ENCODE results near the gene UPB1.
"Not testable (repeated sequence)": the region's sequence is repeated elsewhere in the genome, so short reads cannot be mapped to it uniquely, and the experiment has no call there.

Gene UPB1

DNA sequence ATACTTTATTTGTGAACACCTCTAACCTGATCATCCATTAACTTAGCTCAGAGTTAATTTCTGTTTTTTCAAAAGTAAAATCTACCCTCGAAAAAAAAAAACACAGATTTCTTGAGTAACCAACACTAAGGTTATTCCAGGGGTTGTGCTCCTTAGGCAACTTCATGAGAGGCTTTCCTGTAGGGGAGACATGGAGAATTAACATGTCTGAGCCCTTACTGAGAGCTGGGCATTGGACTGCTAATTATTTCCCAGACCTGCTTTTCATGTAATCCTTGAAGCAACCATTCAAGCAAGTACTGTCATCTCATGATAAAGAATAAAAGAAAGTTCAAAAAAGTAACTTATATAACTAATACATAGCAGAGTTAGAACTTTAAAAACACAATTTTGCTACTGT is 13.5 kb upstream of the UPB1 start:
- no peak for DNase-seq (ENCODE audit: low read depth)

GRCh38 chr22:24482575-24482974 is 12.6 kb upstream of the UPB1 start:
- no peak for DNase-seq (ENCODE audit: low read depth)

DNA sequence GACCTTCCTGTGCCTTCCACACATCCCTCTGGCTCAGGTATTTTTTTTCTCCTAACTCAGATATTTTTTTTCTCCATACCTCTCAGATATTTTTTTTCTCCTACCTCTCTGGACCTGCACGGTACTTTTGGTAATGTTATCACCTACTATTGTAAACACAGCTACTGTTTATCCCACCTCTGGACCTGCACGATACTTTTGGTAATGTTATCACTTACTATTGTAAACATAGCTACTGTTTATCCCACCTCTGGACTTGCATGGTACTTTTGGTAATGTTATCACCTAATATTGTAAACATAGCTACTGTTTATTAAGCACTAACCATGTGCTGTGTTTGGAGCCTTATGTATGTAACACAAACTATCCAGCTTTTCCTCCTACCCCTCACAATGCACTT is 12.1 kb upstream of the UPB1 start:
- no peak for DNase-seq (ENCODE audit: low read depth)

- DNase-seq (ENCODE audit: low read depth): no peak
Measured at GRCh38 chr22:24483976-24484545, 11.1 kb upstream of the UPB1 start.

DNA sequence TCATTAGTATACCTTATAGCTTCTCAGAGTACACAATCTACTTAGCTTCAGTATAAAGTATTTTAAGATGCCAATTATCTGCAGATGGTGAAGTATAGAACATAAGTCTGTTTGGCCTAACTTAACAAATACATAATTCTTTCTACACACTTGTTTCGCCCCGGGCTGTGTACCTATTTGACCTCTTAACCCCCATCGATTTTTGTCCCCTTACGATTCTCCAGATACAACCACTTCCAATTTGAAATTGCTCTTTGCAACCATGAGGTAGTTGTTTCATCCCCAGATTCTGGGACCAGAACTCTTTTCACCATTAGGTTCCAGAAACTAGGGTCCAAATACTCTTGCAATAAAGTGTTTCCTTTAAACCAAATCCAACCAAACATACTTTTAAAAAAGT is 10.0 kb upstream of the UPB1 start:
- DNase-seq (ENCODE audit: low read depth): no peak

GRCh38 chr22:24485608-24486007 is 9.5 kb upstream of the UPB1 start:
- no peak for DNase-seq (ENCODE audit: low read depth)

DNA sequence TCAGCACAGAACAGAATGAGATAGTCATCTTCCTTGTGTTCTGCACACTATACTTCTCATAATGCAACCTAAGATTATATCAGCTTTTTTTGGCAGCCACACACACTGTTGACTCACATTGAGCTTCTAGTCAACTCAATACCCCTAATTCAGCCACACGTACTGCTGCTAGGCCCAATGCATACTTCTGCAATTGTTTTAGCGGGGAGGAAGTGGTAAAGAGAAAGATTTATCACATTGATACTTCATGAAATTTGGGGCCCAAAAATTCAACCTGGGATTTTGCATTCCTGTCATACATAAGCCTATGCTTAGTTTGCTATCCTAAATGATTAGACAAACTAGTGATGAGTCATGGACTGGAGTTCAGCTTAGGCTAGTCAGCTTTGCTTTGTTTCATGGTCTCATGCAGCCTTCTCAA is 8.6 kb upstream of the UPB1 start:
- no peak for DNase-seq (ENCODE audit: low read depth)

DNA sequence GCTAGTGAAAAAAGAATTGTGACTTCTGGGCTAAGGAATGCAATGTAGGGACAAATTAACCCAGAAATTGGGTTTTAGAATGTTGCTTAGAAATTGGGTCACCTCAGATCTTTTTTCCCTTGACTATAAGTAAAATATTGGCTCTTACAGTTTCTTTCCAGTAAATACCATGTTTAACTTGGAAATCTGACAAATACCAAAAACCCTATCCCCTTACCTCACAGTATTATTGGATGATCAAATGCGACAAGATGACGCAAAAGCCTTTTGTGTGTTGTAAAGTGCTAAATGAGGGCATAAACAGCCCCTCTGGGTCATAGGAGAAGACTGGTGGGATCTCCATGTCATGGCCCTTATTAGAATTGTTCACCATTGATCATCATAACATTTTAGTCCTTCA is 6.1 kb upstream of the UPB1 start:
- no peak for DNase-seq (ENCODE audit: low read depth)

- not testable (repeated sequence) for DNase-seq (ENCODE audit: low read depth)
Measured at GRCh38 chr22:24489434-24489833, 5.7 kb upstream of the UPB1 start.

DNA sequence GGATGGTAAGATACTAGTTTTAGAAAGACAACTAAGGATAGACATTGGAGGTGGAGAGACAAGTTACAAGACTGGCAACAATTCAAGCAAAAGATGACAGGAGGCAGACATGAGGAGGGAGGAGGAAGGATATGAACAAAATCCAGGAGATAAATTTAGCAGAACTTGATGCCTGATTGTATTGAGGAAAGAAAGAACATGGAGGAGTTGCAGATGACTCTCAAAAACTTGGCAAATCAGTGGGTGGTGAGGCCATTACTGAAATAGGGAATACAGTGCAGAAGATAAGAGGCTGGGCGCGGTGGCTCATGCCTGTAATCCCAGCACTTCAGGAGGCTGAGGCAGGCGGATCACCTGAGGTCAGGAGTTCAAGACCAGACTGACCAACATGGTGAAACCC is 2.7 kb upstream of the UPB1 start:
- no peak for DNase-seq (ENCODE audit: low read depth)

DNA sequence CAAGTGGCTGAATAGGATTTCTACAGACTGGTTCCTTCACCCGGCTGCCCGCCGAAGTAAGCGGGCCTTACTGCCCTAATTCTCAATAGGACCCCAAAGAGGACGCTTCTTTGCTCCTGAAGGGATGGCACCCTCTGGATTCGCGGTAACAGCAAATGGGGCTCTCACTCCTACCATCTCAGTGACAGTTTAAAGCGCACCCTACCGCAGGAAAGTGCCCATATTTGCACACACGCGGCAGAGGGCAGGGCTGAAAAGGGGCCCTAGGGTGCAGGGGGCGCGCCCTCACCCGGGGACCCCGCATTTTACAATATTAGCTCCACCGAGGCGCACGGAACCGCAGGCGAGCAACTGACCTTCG is 985 bp upstream of the UPB1 start:
- DNase-seq (ENCODE audit: low read depth): no peak

GRCh38 chr22:24495365-24495675 is 188 bp downstream of the UPB1 start:
- DNase-seq (ENCODE audit: low read depth): no peak

DNA sequence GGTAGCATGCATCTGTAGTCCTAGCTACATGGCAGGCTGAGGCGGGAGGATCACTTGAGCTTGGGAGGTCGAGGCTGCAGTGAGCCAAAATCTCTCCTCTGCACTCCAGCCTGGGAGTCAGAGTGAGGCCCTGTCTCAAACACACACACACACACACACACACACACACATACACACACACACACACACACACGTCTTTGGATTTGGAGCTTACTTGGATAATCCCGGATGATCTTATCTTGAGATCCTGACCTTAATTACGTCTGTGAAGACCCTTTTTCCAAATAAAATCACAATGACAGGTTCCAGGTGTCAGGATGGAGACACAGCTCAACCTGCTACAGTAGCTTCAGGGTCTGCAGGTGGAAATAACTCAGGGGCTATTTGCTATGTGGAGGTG is 1.1 kb downstream of the UPB1 start:
- DNase-seq (ENCODE audit: low read depth): no peak

DNA sequence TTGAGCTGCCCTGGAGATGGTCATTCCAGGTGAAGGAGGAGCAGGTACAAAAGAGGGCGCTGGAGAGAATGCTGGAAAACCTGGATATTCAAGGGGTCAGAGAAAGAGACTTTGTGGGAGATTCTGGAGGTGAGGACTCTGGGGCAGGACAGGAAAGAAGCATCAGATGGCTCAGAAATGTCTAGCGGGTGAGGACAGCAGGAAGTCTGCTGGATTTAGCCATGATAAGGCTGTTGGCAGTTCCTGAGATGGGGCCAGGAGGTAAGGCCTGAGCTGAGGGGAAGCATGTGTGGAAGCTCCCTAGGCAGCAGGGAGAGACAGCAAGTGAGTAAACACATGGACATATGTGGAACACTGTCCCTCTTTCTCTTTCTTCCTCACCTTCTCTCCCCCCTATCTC is 1.5 kb downstream of the UPB1 start:
- no peak for DNase-seq (ENCODE audit: low read depth)

- DNase-seq (ENCODE audit: low read depth): no peak
Measured at GRCh38 chr22:24497841-24498258, 2.7 kb downstream of the UPB1 start.

GRCh38 chr22:24498824-24499223 is 3.7 kb downstream of the UPB1 start:
- no peak for DNase-seq (ENCODE audit: low read depth)

- DNase-seq (ENCODE audit: low read depth): no peak
Measured at GRCh38 chr22:24499706-24500276, 4.7 kb downstream of the UPB1 start.

DNA sequence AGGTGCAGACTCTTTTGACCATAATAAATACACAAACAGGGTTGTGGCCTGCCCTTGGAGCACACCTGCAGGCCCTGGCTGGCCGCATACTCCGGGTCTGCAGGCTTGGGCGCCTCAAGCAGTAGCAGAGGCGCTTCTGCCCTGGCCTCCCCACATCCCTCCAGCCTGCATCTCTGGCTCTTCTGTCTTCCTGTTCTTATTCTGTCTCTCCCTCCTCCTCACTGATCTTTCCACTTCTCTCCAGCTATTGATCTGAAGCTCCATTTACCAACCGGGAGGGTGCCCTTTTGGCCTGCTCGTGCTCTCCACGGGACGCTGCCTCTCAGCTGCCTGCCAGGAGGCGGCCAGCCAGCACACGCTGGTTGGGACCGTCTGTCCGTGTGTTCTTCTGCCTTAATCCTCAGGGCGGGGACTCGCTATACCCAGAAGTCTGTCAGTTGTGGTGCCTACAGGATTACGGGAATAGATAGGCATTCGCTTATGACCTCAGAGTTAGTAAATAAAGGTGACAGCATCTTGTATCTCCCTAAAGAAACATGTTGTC is 5.2 kb downstream of the UPB1 start:
- DNase-seq (ENCODE audit: low read depth): no peak

DNA sequence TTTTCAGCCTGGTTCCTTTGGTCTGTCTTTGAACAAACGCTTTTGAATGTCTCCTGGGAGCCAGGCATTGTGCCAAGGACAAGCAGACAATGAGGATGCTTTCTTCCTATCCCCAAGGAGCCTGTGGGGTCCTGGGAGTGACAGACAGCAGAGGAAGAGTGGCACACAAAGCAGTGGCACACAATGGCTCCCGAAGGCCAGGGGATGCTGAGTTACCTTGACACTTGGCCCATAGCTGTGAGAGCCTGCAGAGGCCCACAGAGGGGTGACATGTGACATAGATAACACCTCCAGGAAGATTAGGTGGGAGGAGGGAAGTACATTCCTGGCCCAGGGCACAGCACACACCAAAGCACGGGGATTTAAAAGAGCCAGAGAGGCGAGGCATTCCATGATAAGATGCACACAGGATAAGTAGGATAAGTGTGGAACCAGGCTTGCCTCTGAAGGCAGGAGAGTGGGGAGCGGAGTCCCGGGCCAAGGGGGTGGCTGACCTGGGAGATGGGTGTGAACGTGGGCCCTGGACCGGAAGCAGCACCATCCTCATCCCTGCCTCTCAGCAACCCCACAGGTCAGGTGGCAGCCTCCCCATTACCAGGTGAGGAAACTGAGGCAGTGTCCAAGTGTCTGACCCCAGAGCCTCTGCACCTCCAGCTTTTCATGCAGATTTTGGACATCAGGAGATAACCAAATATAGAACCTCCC is 6.3 kb downstream of the UPB1 start:
- DNase-seq (ENCODE audit: low read depth): no peak

DNA sequence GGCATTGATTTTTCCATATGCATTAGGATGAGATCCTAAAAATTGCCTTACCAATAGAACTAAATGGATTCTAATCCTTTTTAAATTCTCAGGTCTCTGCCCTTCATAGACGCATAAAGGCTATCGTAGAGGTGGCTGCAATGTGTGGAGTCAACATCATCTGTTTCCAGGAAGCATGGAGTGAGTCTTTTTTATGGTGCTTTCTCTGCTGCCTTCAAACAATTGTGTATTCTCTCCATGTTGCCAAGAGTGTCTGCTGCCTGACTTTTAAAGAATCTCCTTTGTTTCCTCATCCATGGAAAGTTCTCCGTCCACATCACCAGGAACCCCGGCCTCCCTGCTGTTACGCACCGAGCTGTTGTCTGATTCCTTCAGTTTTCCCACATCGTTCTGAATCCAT is 6.9 kb downstream of the UPB1 start:
- no peak for DNase-seq (ENCODE audit: low read depth)

- no peak for DNase-seq (ENCODE audit: low read depth)
Measured at GRCh38 chr22:24502541-24502940, 7.4 kb downstream of the UPB1 start.

DNA sequence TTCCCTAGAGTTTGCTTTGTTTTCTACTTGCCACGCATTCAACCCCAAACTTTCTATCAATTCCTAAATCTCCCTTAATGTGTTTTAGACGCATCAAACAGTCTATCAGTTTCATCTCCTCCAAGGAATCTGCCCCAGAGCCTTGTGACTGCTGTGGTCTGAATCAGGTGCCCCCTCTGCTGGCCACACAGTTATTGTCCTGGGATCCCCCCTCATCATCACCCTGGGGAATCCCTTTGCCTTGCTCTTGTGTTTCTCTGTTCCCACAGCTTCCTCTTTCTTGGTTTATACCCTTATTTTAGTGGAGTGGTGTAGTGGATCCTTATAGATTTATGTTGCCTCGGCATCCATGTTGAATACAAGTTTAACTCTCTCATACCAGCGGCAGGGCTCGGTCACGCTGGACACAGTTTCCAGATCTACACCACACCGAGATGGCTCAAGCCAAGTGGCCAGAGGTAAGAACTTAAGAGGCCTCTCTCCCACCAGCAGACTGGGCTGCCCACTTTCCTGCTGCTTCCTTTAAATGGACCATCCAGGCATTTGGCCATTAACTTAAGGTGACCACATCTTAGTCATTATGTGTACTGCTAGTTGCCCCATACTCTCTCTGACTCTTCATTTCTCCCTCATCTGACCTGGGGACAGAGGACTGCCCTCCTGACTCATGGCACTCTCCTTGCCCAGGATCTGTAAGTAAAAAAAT is 8.2 kb downstream of the UPB1 start:
- DNase-seq (ENCODE audit: low read depth): peak; percentile 52

DNA sequence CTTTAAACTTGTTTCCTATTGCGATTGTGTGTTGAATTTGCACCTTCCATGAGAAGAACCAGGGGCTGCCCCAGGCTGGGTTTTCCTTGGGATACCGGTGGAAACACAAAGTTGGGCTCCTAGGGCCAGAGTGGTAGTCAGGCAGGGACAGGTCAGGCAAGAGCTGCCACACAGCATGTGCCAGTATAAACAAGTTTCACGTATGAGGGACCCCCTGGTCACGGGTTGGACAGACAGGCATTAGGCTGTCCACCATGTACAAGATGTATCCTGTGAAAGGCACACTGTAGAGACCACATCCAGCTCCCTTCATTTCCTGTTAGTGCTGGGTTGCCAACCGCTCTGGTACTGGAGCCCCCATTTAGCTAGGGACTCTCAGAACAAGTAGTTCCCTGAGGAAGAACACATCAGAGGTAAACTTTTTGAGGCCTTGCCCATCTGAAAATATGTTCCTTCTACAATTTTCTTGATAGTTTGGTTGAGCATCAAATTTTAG is 8.8 kb downstream of the UPB1 start:
- DNase-seq (ENCODE audit: low read depth): no peak

Measured in CMK (cell line).